Measurements from ENCODE around the gene SPINDOC.

The SPINDOC gene

GRCh38 chr11:63837739-63838138 is 24.5 kb downstream of the SPINDOC start:
- DNase-seq (ENCODE audit: low spot score): no peak
- no peak for TF ChIP-seq CTCF (IDR thresholded peaks at IDR 0.05; ENCODE audit: extremely low read depth, insufficient read depth, missing control alignments)
- in situ Hi-C loops (cut with MboI; ENCODE audit: low pct_unique_long_range_greater_than_20kb, low sequenced_read_pairs, unreplicated experiment): loop anchor here (10.0 kb wide), 1 partner anchor 107 kb away; no protein-coding TSS in a partner anchor

GRCh38 chr11:63838150-63838677 is 25.0 kb downstream of the SPINDOC start:
- in situ Hi-C loops (cut with MboI; ENCODE audit: low pct_unique_long_range_greater_than_20kb, low sequenced_read_pairs, unreplicated experiment): loop anchor here (10.0 kb wide), 1 partner anchor 107 kb away; no protein-coding TSS in a partner anchor
- TF ChIP-seq CTCF (IDR thresholded peaks at IDR 0.05; ENCODE audit: extremely low read depth, insufficient read depth, missing control alignments): no peak

DNA sequence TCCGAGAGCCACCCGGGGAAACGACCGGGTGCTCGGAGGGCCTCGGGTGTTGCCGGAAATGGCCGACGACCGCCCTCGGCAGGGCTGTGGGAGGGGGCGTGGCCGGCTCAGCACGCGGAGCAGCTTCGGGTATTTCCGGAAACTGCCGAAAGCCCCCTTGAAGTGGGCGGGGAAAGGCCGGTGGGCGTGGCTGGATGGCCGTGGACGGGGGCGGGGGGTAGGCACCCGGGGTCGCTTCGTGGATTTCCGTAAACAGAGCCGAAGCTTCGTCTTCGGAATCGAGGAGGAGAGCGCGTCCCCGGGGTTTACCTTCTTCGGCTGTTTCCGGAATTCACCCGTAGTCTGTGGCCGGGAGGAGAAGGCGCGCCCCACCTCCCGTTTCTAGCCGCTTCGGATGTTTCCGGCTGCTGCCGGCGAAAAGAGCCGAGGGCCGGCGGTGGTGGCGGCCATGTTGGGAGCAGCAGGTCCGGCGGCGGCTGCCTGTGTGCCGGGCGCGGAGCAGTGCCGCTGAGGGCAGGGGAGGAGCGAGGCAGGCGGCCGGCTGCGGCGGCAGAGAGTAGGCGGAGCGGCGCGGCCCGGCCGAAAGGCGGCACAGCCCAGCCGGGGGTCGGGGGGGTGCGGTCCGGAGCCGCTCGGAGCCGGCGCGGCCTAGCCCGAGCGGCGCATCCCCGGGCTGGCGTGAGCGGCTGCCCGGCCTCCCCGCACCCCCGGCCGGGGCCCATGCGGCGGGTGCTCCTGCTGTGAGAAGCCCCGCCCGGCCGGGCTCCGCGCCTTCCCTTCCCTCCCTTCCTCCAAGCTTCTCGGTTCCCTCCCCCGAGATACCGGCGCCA is 25.6 kb downstream of the SPINDOC start, which contains the start of gene MARK2:
Gene MARK2, plus strand, starts transcription at position 433 of the 830 bp plus-strand sequence. Its CDS starts 397 bp downstream, at position 830.
- in situ Hi-C loops (cut with MboI; ENCODE audit: low pct_unique_long_range_greater_than_20kb, low sequenced_read_pairs, unreplicated experiment): loop anchor here (10.0 kb wide), 1 partner anchor 106 kb away; no protein-coding TSS in a partner anchor
- TF ChIP-seq CTCF (IDR thresholded peaks at IDR 0.05; ENCODE audit: extremely low read depth, insufficient read depth, missing control alignments): no peak

More at GRCh38 chr11:63838150-63838677, 25.0 kb downstream of the SPINDOC start:
- DNase-seq (ENCODE audit: low spot score): no peak

DNA sequence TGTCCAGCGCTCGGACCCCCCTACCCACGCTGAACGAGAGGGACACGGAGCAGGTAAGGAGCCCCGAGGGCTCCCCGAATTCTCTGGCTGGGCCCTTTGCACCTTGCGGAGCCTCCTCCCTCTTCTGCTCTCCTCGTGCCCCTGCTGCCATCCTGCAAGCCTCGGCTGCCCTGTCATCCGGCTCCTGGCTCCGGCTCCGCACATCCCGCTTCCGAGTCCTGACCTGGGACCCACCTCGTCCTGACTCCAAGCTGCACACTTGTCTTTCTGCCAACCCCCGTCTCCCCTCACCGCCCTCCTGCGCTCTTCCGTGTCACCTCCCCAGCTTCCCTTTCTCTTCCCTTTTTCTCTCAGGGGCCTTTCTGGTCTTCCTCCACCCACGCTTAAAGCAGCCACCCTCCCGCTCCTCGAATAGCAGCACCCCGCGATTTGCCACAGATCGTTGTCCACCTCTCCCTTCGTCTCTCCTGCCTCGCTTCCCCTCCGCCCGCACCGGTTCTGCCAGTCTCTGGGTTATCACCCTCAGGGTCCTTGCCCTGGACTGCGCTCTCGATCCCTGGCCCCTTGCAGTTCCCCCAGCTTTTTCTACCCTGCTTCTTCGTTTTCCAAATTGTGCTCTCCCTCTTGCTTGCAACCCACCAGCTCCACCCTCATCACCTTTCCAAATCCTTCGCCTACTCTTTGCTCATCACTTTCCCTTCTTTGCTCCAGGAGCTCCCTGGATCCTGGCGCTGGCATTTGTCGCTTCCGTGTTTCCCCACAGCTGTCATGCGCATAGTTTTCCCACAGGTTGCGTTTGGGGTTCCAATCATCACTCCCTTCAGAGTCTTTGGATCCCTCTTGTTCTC is 26.5 kb downstream of the SPINDOC start:
- in situ Hi-C loops (cut with MboI; ENCODE audit: low pct_unique_long_range_greater_than_20kb, low sequenced_read_pairs, unreplicated experiment): loop anchor here (10.0 kb wide), 1 partner anchor 105 kb away; no protein-coding TSS in a partner anchor
- no peak for DNase-seq (ENCODE audit: low spot score)
- TF ChIP-seq CTCF (IDR thresholded peaks at IDR 0.05; ENCODE audit: extremely low read depth, insufficient read depth, missing control alignments): no peak

More for the DNA sequence above, 25.6 kb downstream of the SPINDOC start, which contains the start of gene MARK2:
- peak; percentile 98 for DNase-seq (ENCODE audit: low spot score)

GRCh38 chr11:63840356-63841060 is 27.3 kb downstream of the SPINDOC start:
- in situ Hi-C loops (cut with MboI; ENCODE audit: low pct_unique_long_range_greater_than_20kb, low sequenced_read_pairs, unreplicated experiment): no loop called here
- no peak for TF ChIP-seq CTCF (IDR thresholded peaks at IDR 0.05; ENCODE audit: extremely low read depth, insufficient read depth, missing control alignments)
- no peak for DNase-seq (ENCODE audit: low spot score)
